ENCODE data around the gene ABCG4. TPM values are rescaled to one million over a fixed set of nuclear protein-coding genes. Genes with fewer than 3 reads are reported as not detected.

The ABCG4 gene
- total and polyA plus RNA-seq, 9 of the 15 experiments (the other 6 are each of a cell fraction or from before 2014, with no cell fraction given), result 0.03 to 0.11 (median 0.07) TPM; not detected in 4

DNA sequence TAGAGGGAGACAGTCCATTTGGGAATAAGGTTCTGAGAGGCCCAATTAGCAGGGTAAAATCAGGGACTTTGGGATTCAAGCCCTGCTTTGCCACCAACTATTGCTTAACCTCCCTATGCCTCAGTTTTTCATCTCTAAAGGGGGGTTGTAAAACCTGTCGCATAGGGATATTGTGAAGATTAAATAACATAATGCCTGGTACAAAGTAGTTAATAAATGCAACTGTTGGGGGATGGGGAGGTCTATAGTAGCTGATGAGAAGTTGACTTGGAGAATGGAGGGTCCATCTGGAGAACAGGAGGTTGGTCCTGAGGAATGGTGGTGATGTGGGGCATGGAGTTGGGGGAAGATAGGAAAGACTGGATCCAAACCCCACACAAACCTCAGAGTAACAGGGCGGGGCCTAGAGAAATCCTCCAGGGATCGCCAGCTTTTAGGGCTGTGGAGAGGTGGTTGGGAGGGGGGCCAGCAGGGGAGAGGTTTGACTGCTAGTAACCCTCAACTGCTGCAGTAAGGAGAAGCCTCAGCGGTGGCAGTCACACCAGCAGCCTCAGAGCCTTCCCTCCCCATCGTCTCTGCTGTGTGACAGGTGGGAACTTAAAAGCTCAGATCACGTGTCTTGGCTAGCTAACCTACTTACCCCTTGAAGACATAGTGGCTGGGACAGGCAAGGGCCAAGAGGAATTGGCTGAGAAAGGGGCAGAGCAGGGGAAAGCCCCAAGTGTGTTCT, 1.1 kb upstream of the ABCG4 start:
- no peak overlapping the region; a peak in 2 of 4 replicates for H3K9ac ChIP-seq (ENCODE audit: insufficient read depth in 1 of 2, low read depth in 2 of 2, low read length in 2 of 2)
- BruUV-seq (replicated peaks), result no TSS peak
- intact Hi-C loops (cut with micrococcal nuclease), result no loop called here
- H3K9me1 ChIP-seq (ENCODE audit: control insufficient read depth, insufficient read depth, low read length), result no peaks in the 10 kb centered on the region
- no peaks in the 10 kb centered on the region; the same call in 1 of the 2 replicates for H4K20me1 ChIP-seq (replicated peaks; ENCODE audit: control insufficient read depth, insufficient read depth, low read length)
- no peak overlapping the region for H2AFZ ChIP-seq (ENCODE audit: low read depth, low read length)
- H3K27me3 ChIP-seq (ENCODE audit: control insufficient read depth in 2 of 2, insufficient read depth in 2 of 2, low read length in 2 of 2), result peaks cover 4 to 16% of the 10 kb centered on the region in 2 experiments; a peak in 3 of 5 replicates
- no peak overlapping the region for H3K4me3 ChIP-seq
- 8% methylated on average over 6 of the region's 6 CpGs for WGBS (ENCODE audit: insufficient coverage, low coverage, missing lambda C conversion rate)
- H3K9me3 ChIP-seq (replicated peaks; ENCODE audit: control insufficient read depth, insufficient read depth, low read depth, low read length), result no peaks in the 10 kb centered on the region
- in situ Hi-C loops (cut with MboI), result no loop called here
- no peak overlapping the region for H3K27ac ChIP-seq (ENCODE audit: extremely low read depth, low read depth, low read length)
- ATAC-seq (no peak; the same call in 2 of the 3 replicates), DNase-seq (ENCODE audit: extremely low read depth in 1 of 4, low spot score in 3 of 4) (peak in 1 of 4 experiments; percentile 24), FAIRE-seq (no peak)
- TF ChIP-seq USF1 (CRISPR knock-in tag; IDR thresholded peaks at IDR 0.05), result peak; percentile 54
- no peak for TF ChIP-seq MAFF (IDR thresholded peaks at IDR 0.05; ENCODE audit: low read length)
- peak; percentile 13; the same call in 1 of the 2 replicates for TF ChIP-seq BHLHE40 (IDR thresholded peaks at IDR 0.05; ENCODE audit: low read length)
- CTCF ChIA-PET (ENCODE audit: low intra/inter-chr PET ratio), result interaction anchor here (0.5 kb wide), 1 partner anchor 239 kb away, joined by 5 read pairs; no protein-coding TSS in a partner anchor
- H3K79me2 ChIP-seq (ENCODE audit: control insufficient read depth, insufficient read depth, low read length), result no peaks in the 10 kb centered on the region
- peaks cover 13 to 24% of the 10 kb centered on the region in 2 experiments; a peak in 4 of 5 replicates for H3K4me1 ChIP-seq (replicated peaks in 1 of 2; ENCODE audit: control insufficient read depth in 2 of 2, insufficient read depth in 2 of 2, low read length in 2 of 2)
- no peak overlapping the region for H3K4me2 ChIP-seq (ENCODE audit: insufficient read depth, low read length)
- no peaks in the 10 kb centered on the region for H3K36me3 ChIP-seq (ENCODE audit: control insufficient read depth, insufficient read depth, low read length)
- POLR2A ChIA-PET, result interaction anchor here (0.7 kb wide), 1 partner anchor 132 kb away, joined by 3 read pairs; no protein-coding TSS in a partner anchor

DNA sequence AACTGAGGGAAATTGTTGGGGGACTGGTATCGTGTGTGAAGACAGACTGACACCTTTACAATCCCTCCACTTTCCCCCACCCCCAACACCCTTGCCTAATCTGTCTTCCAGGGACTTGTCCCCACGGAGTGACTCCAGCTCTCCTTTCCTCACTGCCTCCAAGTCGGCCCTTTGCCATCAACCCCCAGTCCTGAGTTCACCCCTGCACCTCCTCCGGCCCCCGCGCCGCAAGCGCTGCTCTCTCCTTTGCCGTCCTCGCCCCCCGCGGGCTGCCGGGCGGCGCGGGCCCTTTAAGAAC, 183 bp upstream of the ABCG4 start:
- no peak overlapping the region for H3K27ac ChIP-seq (ENCODE audit: extremely low read depth, low read depth, low read length)
- H3K36me3 ChIP-seq (ENCODE audit: control insufficient read depth, insufficient read depth, low read length), result no peaks in the 10 kb centered on the region
- DNase-seq (ENCODE audit: extremely low read depth in 1 of 4, low spot score in 3 of 4), result no peak
- ChIA-PET CTCF (ENCODE audit: low intra/inter-chr PET ratio) (no interaction called here), POLR2A (interaction anchor here (0.6 to 1.1 kb wide), 7 partner anchors 11 to 262 kb away, joined by 3 to 6 read pairs (median 4); a partner anchor contains a TSS)
- ATAC-seq, result no peak
- in situ Hi-C loops (cut with MboI), result no loop called here
- no peak for FAIRE-seq
- peak overlapping the region in 1 of 2 experiments; percentile 86; a peak in 2 of 4 replicates for H3K9ac ChIP-seq (ENCODE audit: insufficient read depth in 1 of 2, low read depth in 2 of 2, low read length in 2 of 2)
- peak overlapping the region; percentile 71 for H2AFZ ChIP-seq (ENCODE audit: low read depth, low read length)
- peaks cover 12 to 24% of the 10 kb centered on the region in 2 experiments; a peak in 4 of 5 replicates for H3K4me1 ChIP-seq (replicated peaks in 1 of 2; ENCODE audit: control insufficient read depth in 2 of 2, insufficient read depth in 2 of 2, low read length in 2 of 2)
- intact Hi-C loops (cut with micrococcal nuclease), result no loop called here
- peak overlapping the region; percentile 62 for H3K4me2 ChIP-seq (ENCODE audit: insufficient read depth, low read length)
- H3K4me3 ChIP-seq, result peak overlapping the region; percentile 42
- peaks cover 4 to 16% of the 10 kb centered on the region in 2 experiments; a peak in 3 of 5 replicates for H3K27me3 ChIP-seq (ENCODE audit: control insufficient read depth in 2 of 2, insufficient read depth in 2 of 2, low read length in 2 of 2)
- no peaks in the 10 kb centered on the region for H3K9me3 ChIP-seq (replicated peaks; ENCODE audit: control insufficient read depth, insufficient read depth, low read depth, low read length)
- no peaks in the 10 kb centered on the region for H3K79me2 ChIP-seq (ENCODE audit: control insufficient read depth, insufficient read depth, low read length)
- H3K9me1 ChIP-seq (ENCODE audit: control insufficient read depth, insufficient read depth, low read length), result no peaks in the 10 kb centered on the region
- BruUV-seq (replicated peaks), result no TSS peak
- 2% methylated on average over 16 of the region's 16 CpGs for WGBS (ENCODE audit: insufficient coverage, low coverage, missing lambda C conversion rate)
- no peaks in the 10 kb centered on the region; the same call in 1 of the 2 replicates for H4K20me1 ChIP-seq (replicated peaks; ENCODE audit: control insufficient read depth, insufficient read depth, low read length)
- TF ChIP-seq CEBPB (tag; IDR thresholded peaks at IDR 0.05), result 0 out of 2 replicates have a peak, but pooled peaks have one; percentile 24
- TF ChIP-seq, protein P1, sequence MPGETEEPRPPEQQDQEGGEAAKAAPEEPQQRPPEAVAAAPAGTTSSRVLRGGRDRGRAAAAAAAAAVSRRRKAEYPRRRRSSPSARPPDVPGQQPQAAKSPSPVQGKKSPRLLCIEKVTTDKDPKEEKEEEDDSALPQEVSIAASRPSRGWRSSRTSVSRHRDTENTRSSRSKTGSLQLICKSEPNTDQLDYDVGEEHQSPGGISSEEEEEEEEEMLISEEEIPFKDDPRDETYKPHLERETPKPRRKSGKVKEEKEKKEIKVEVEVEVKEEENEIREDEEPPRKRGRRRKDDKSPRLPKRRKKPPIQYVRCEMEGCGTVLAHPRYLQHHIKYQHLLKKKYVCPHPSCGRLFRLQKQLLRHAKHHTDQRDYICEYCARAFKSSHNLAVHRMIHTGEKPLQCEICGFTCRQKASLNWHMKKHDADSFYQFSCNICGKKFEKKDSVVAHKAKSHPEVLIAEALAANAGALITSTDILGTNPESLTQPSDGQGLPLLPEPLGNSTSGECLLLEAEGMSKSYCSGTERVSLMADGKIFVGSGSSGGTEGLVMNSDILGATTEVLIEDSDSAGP (CRISPR knock-in tag; IDR thresholded peaks at IDR 0.05), result peak; percentile 95
- TF ChIP-seq CEBPG (CRISPR knock-in tag; IDR thresholded peaks at IDR 0.05), result 0 out of 2 replicates have a peak, but pooled peaks have one; percentile 32
- TF ChIP-seq CEBPG (tag; conservative IDR thresholded peaks at IDR 0.05 in 1 of 2, IDR thresholded peaks at IDR 0.05 in 1 of 2), result no peak
- TF ChIP-seq RBFOX2 (IDR thresholded peaks at IDR 0.05; ENCODE audit: low read depth, low read length), result 0 out of 2 replicates have a peak, but pooled peaks have one; percentile 19
- TF ChIP-seq IRF1 (CRISPR knock-in tag; IDR thresholded peaks at IDR 0.05; ENCODE audit: borderline replicate concordance), result no peak
- TF ChIP-seq ZSCAN32 (CRISPR knock-in tag; IDR thresholded peaks at IDR 0.05), result no peak
